ENCODE results near the gene ZNF549. TPM values are rescaled to one million over a fixed set of nuclear protein-coding genes. Genes with fewer than 3 reads are reported as not detected.
A peak's percentile ranks its signal among the peaks of the same experiment; 100 is the strongest.
"Not testable (repeated sequence)": the region's sequence is repeated elsewhere in the genome, so short reads cannot be mapped to it uniquely, and the experiment has no call there.

ZNF549 gene
- total RNA-seq, 3 donors from 2014 or later: 3.7 to 11.6 (median 7.9) TPM

DNA sequence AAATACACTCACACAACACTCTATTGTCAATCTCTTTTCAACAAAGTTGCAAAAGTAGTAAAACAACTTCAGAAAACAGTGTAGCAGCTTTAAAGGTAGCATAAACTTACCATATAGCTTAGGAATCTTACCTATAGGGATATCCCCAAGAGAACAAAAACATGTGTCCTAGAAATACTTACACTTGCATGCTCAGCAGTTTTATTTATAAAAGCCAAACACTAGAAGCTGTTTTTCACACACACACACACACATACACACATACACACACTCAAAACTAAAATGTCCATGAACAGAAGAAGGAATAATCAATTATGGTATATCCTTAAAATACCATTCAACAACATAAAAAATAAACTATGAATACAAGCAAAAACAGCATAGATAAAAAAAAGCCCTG, 15.7 kb upstream of the ZNF549 start:
- Histone ChIP-seq H3K36me3 (peaks cover 9% of the 10 kb centered on the region), H3K4me3 (no peak overlapping the region)

DNA sequence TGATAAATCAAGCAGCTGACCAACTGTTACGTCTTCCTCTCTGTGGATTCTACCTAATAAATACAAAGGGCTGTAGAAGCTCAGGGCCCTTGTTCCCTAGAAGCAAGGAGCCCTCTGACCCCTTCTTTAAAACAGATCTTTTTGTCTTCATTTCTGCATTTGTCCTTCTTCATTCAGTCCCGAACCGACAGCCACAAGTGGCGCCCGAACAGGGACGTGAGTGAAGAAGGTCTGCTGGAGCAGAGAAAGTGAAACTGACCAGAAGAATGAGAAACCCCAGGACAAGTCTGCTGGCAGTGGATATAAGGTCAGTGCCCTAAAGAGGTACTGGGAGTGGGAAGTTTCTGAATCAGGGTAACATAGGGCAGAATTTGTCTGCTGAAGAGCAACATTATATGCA, 14.3 kb upstream of the ZNF549 start:
- intact Hi-C loops (cut with DNase I; ENCODE audit: low total_unique reads): no loop called here
- no peak overlapping the region for H3K4me3 ChIP-seq
- no peak for DNase-seq (ENCODE audit: low spot score in 2 of 2)
- no peaks in the 10 kb centered on the region for H3K4me1 ChIP-seq
- H3K36me3 ChIP-seq: no peaks in the 10 kb centered on the region
- no peaks in the 10 kb centered on the region for H3K27me3 ChIP-seq
- H3K9me3 ChIP-seq: peaks cover 34 to 69% of the 10 kb centered on the region in 2 donors
- no peak overlapping the region for H3K27ac ChIP-seq
- no peak for TF ChIP-seq POLR2A (IDR thresholded peaks at IDR 0.05)

More for the DNA sequence above, 15.7 kb upstream of the ZNF549 start:
- Histone ChIP-seq H3K27me3 (no peaks in the 10 kb centered on the region), H3K27ac (no peak overlapping the region), H3K9me3 (peaks cover 47 to 81% of the 10 kb centered on the region in 2 donors), H3K4me1 (no peaks in the 10 kb centered on the region)
- DNase-seq (ENCODE audit: low spot score in 2 of 2): no peak
- TF ChIP-seq, protein P1, sequence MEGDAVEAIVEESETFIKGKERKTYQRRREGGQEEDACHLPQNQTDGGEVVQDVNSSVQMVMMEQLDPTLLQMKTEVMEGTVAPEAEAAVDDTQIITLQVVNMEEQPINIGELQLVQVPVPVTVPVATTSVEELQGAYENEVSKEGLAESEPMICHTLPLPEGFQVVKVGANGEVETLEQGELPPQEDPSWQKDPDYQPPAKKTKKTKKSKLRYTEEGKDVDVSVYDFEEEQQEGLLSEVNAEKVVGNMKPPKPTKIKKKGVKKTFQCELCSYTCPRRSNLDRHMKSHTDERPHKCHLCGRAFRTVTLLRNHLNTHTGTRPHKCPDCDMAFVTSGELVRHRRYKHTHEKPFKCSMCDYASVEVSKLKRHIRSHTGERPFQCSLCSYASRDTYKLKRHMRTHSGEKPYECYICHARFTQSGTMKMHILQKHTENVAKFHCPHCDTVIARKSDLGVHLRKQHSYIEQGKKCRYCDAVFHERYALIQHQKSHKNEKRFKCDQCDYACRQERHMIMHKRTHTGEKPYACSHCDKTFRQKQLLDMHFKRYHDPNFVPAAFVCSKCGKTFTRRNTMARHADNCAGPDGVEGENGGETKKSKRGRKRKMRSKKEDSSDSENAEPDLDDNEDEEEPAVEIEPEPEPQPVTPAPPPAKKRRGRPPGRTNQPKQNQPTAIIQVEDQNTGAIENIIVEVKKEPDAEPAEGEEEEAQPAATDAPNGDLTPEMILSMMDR (IDR thresholded peaks at IDR 0.05): no peak
- no peak for TF ChIP-seq POLR2AphosphoS5 (IDR thresholded peaks at IDR 0.05)
- TF ChIP-seq POLR2A (IDR thresholded peaks at IDR 0.05): no peak
- intact Hi-C loops (cut with DNase I; ENCODE audit: low total_unique reads): no loop called here

DNA sequence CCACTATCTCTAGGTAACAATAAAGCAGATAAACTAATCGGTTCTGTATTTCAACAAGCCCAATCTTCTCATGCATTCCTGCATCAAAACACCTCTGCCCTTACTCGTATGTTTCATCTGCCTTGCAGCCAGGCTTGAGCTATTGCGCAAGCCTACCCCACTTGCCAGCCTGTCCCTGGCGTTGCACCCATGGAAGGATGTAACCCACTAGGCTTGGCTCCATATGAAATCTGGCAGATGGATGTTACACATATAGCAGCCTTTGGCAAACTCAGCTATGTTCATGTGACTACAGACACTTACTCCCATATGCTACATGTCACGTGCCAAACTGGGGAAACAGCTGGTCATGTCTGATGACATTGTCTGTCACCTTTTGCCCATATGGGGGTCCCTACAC, 11.9 kb upstream of the ZNF549 start:
- no peak for DNase-seq (ENCODE audit: low spot score in 2 of 2)
- peaks cover 30 to 69% of the 10 kb centered on the region in 2 donors for H3K9me3 ChIP-seq
- H3K27ac ChIP-seq: no peak overlapping the region
- TF ChIP-seq, protein P1 (IDR thresholded peaks at IDR 0.05): no peak
- TF ChIP-seq POLR2A (IDR thresholded peaks at IDR 0.05): no peak
- no peaks in the 10 kb centered on the region for H3K4me1 ChIP-seq
- no peaks in the 10 kb centered on the region for H3K27me3 ChIP-seq
- no peaks in the 10 kb centered on the region for H3K36me3 ChIP-seq
- intact Hi-C loops (cut with DNase I; ENCODE audit: low total_unique reads): no loop called here
- no peak overlapping the region for H3K4me3 ChIP-seq

DNA sequence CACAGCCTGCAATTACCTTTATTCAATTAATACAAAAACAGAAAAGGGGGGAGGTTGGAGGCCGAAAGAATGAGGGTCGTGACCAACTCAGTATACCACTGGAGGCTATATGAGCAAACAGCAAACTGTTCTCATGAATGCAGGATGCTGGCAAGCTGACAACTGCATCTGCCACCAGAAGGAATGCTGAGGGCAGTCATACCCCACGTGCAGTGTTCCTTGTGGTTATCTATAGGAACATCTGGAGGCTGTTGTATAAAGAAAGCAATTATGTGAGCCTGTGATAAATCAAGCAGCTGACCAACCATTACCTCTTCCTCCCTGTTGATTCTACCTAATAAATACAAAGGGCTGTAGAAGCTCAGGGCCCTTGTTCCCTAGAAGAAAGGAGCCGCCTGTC, 9.1 kb upstream of the ZNF549 start:
- DNase-seq (ENCODE audit: low spot score in 2 of 2); H3K36me3 ChIP-seq; H3K27me3 ChIP-seq; H3K4me3 ChIP-seq; intact Hi-C loops (cut with DNase I; ENCODE audit: low total_unique reads); H3K27ac ChIP-seq; H3K4me1 ChIP-seq: not testable (repeated sequence)
- peaks cover 33 to 44% of the 10 kb centered on the region in 2 donors for H3K9me3 ChIP-seq

DNA sequence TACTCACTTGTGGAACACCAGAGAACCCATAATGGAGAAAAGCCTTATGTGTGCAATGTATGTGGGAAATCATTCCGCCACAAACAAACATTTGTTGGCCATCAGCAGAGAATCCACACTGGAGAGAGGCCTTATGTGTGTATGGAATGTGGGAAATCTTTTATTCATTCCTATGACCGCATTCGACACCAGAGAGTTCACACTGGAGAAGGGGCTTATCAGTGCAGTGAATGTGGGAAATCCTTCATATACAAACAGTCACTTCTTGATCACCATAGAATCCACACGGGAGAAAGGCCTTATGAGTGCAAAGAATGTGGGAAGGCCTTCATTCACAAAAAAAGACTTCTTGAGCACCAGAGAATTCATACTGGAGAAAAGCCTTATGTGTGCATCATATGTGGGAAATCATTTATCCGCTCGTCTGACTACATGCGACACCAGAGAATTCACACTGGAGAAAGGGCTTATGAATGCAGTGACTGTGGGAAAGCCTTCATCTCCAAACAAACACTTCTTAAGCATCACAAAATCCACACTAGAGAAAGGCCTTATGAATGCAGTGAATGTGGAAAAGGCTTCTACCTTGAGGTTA, 10.9 kb downstream of the ZNF549 start:
- intact Hi-C loops (cut with DNase I; ENCODE audit: low total_unique reads): no loop called here
- DNase-seq (ENCODE audit: low spot score in 2 of 2): no peak
- H3K4me3 ChIP-seq: peak overlapping the region in 1 of 3 donors; percentile 36
- peaks cover 50% of the 10 kb centered on the region for H3K36me3 ChIP-seq
- no peaks in the 10 kb centered on the region for H3K4me1 ChIP-seq
- TF ChIP-seq POLR2A (IDR thresholded peaks at IDR 0.05) (no peak), POLR2AphosphoS5 (IDR thresholded peaks at IDR 0.05) (no peak)
- TF ChIP-seq, protein P1 (IDR thresholded peaks at IDR 0.05): no peak
- H3K27me3 ChIP-seq: no peaks in the 10 kb centered on the region
- H3K27ac ChIP-seq: no peak overlapping the region
- H3K9me3 ChIP-seq: peaks cover 96 to 100% of the 10 kb centered on the region in 2 donors

DNA sequence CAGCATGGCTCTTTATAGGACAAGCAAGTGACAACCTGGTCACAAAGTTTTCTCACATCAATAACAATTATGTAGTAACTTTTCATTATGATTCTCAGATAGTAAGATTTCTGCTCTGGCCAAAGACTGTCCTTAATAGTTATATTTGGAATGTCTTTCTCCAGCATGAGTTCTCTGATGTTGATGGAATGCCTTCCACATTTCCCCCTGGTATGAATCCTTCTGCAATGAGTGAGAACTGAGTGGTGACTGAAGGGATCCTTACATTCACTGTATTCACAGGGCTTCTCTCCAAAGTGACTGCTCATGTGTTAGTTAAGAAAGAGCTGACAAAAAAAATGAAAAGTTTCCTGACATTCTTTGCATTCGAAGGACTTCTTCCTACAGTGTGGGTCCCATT, 19.4 kb downstream of the ZNF549 start:
- no peaks in the 10 kb centered on the region for H3K4me1 ChIP-seq
- peaks cover 95 to 100% of the 10 kb centered on the region in 2 donors for H3K9me3 ChIP-seq
- TF ChIP-seq, protein P1 (IDR thresholded peaks at IDR 0.05): no peak
- TF ChIP-seq POLR2AphosphoS5 (IDR thresholded peaks at IDR 0.05) (no peak), POLR2A (IDR thresholded peaks at IDR 0.05) (no peak)
- no peak for DNase-seq (ENCODE audit: low spot score in 2 of 2)
- peaks cover 64% of the 10 kb centered on the region for H3K36me3 ChIP-seq
- H3K27me3 ChIP-seq: no peaks in the 10 kb centered on the region
- no peak overlapping the region for H3K27ac ChIP-seq
- peak overlapping the region in 1 of 3 donors; percentile 44 for H3K4me3 ChIP-seq
- intact Hi-C loops (cut with DNase I; ENCODE audit: low total_unique reads): no loop called here
